Measurements from ENCODE around the gene ADAD2. TPM values are rescaled to one million over a fixed set of nuclear protein-coding genes. Genes with fewer than 3 reads are reported as not detected.
A peak's percentile ranks its signal among the peaks of the same experiment; 100 is the strongest.

Gene ADAD2
- total RNA-seq, 4 donors from 2014 or later: 7.4 TPM; not detected in 3

DNA sequence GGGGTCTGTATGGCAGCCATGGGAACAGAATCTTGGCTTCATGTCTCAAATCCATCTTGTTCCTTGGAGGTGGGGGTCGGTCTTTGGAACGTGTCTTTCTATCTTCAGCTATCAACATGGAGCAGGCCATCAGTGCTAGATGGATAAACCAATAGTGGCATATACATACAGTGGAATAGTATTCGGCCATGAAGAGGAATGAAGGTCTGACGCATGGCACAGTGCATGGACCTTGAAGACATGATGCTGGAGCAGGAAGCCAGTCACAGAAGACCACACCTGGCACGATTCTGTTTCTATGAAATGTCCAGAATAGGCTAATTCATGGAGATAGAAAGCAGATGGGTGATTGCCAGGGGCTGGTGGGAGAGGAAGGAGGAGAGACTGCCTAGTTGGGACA, 41.1 kb downstream of the ADAD2 start:
- in situ Hi-C loops (cut with MboI; ENCODE audit: low pct_ligation_motif_present in 1 of 4, low pct_unique_long_range_greater_than_20kb in 1 of 4, low sequenced_read_pairs in 3 of 4): no loop called here

DNA sequence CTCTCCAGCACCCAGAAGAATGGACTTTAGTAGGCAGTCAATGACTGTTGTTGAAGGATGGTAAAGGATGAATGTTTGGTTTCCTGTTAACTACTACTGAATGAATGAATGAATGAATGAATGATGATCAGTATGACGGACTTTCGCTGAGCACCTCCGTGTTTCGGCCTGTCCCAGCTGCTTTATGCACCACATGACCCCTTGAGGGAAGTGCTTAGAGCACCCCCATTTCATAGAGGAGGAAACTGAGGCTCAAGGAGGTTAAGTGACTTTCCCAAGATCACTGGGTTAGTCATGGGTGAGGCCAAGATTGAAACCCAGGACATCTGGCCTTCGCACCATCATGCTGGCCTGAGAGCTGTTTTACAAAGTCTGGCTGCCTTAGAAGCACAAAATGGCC, 42.0 kb downstream of the ADAD2 start:
- Histone ChIP-seq H3K4me3 (no peak overlapping the region), H3K36me3 (no peaks in the 10 kb centered on the region), H3K27ac (no peak overlapping the region), H3K9me3 (no peaks in the 10 kb centered on the region), H3K27me3 (no peaks in the 10 kb centered on the region), H3K4me1 (peaks cover 0 to 12% (median 2%) of the 10 kb centered on the region in 4 donors)
- intact Hi-C loops (cut with DNase I; ENCODE audit: low total_unique reads): no loop called here
- 80 to 95% methylated on average over 4 to 5 of the region's 5 CpGs for WGBS, 2 donors (ENCODE audit: low coverage in 1 of 2)
- TF ChIP-seq POLR2AphosphoS5 (IDR thresholded peaks at IDR 0.05) (no peak), EP300 (IDR thresholded peaks at IDR 0.05; ENCODE audit: low read depth) (no peak), CTCF (IDR thresholded peaks at IDR 0.05) (no peak), POLR2A (IDR thresholded peaks at IDR 0.05) (no peak)
- DNase-seq: no peak
- in situ Hi-C loops (cut with MboI; ENCODE audit: low pct_ligation_motif_present in 1 of 4, low pct_unique_long_range_greater_than_20kb in 1 of 4, low sequenced_read_pairs in 3 of 4): no loop called here

More for the DNA sequence above, 41.1 kb downstream of the ADAD2 start:
- TF ChIP-seq CTCF (IDR thresholded peaks at IDR 0.05) (no peak), POLR2AphosphoS5 (IDR thresholded peaks at IDR 0.05) (no peak), EP300 (IDR thresholded peaks at IDR 0.05; ENCODE audit: low read depth) (no peak), POLR2A (IDR thresholded peaks at IDR 0.05) (no peak)
- Histone ChIP-seq H3K27ac (no peak overlapping the region), H3K4me3 (no peak overlapping the region), H3K4me1 (peaks cover 0 to 15% (median 3%) of the 10 kb centered on the region in 4 donors), H3K9me3 (no peaks in the 10 kb centered on the region), H3K27me3 (no peaks in the 10 kb centered on the region), H3K36me3 (no peaks in the 10 kb centered on the region)
- intact Hi-C loops (cut with DNase I; ENCODE audit: low total_unique reads): no loop called here
- 82 to 84% methylated on average over 2 to 5 of the region's 5 CpGs for WGBS, 2 donors (ENCODE audit: low coverage in 1 of 2)
- no peak for DNase-seq

- H3K27me3 ChIP-seq: no peaks in the 10 kb centered on the region
- H3K9me3 ChIP-seq: no peaks in the 10 kb centered on the region
- no peak for DNase-seq
- WGBS, 2 donors (ENCODE audit: low coverage in 1 of 2): 67 to 89% methylated on average over 5 to 9 of the region's 9 CpGs
- no peak for TF ChIP-seq EP300 (IDR thresholded peaks at IDR 0.05; ENCODE audit: low read depth)
- no peak for TF ChIP-seq POLR2A (IDR thresholded peaks at IDR 0.05)
- TF ChIP-seq CTCF (IDR thresholded peaks at IDR 0.05): no peak
- TF ChIP-seq POLR2AphosphoS5 (IDR thresholded peaks at IDR 0.05): no peak
- H3K36me3 ChIP-seq: no peaks in the 10 kb centered on the region
- H3K4me3 ChIP-seq: no peak overlapping the region
- H3K4me1 ChIP-seq: peaks cover 0 to 4% (median 0%) of the 10 kb centered on the region in 4 donors
- in situ Hi-C loops (cut with MboI; ENCODE audit: low pct_ligation_motif_present in 1 of 4, low pct_unique_long_range_greater_than_20kb in 1 of 4, low sequenced_read_pairs in 3 of 4): no loop called here
- no peak overlapping the region for H3K27ac ChIP-seq
- intact Hi-C loops (cut with DNase I; ENCODE audit: low total_unique reads): no loop called here
These were observed 42.8 kb downstream of the ADAD2 start for GRCh38 chr16:84233748-84234147.

DNA sequence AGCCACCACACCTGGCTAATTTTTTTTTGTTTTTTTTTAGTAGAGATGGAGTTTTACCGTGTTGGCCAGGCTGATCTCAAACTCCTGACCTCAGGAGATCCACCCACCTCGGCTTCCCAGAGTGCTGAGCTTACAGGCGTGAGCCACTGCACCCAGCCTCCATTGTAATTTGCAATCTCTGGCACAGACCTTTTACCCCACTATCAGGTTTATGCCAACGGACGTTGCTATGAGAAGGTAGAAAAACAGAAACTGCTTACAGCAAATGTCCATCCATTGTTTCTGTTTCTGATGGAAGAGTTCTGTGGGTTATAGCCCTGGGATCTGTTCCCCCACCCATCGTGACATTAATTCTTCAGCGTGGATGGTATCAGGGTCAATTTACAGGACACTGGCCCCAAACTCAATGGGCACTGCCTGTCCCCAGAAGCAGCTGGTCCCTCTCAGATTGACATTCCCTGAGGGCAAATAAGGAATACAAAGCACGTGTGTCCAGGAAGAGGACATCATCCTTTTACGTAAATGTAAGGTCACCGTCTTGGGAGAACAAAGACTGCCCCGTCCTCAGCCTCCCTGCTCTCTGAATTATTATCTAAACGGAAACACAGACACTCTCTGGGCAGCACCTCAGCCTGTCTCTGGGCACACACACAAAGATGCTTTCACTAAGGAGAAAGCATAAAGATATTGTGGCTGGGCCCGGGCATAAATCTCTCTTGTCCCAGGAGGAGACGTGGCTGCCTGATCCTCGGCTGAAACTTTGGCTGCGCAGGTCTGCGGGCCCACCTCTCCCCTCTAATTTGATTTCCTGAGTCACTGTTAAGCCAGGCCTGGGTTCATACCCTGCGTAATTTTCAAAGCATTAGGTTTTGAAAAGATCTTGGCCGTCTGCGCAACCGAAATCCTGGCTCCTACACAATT, 43.6 kb downstream of the ADAD2 start:
- no peak for TF ChIP-seq EP300 (IDR thresholded peaks at IDR 0.05; ENCODE audit: low read depth)
- TF ChIP-seq POLR2AphosphoS5 (IDR thresholded peaks at IDR 0.05): no peak
- TF ChIP-seq CTCF (IDR thresholded peaks at IDR 0.05): no peak
- TF ChIP-seq POLR2A (IDR thresholded peaks at IDR 0.05): no peak

More for the DNA sequence above, 43.6 kb downstream of the ADAD2 start:
- H3K27ac ChIP-seq: peak overlapping the region in 3 of 4 donors; percentile 16 to 36 (median 23)
- H3K4me1 ChIP-seq: peaks cover 0 to 4% (median 0%) of the 10 kb centered on the region in 4 donors
- intact Hi-C loops (cut with DNase I; ENCODE audit: low total_unique reads) (no loop called here), in situ Hi-C loops (cut with MboI; ENCODE audit: low pct_ligation_motif_present in 1 of 4, low pct_unique_long_range_greater_than_20kb in 1 of 4, low sequenced_read_pairs in 3 of 4) (no loop called here)
- H3K36me3 ChIP-seq: no peaks in the 10 kb centered on the region
- no peak overlapping the region for H3K4me3 ChIP-seq
- DNase-seq: no peak
- 66 to 81% methylated on average over 9 to 21 of the region's 21 CpGs for WGBS, 2 donors (ENCODE audit: low coverage in 1 of 2)
- H3K27me3 ChIP-seq: no peaks in the 10 kb centered on the region
- no peaks in the 10 kb centered on the region for H3K9me3 ChIP-seq
